Measurements from ENCODE around the gene PROK1.
A peak's percentile ranks its signal among the peaks of the same experiment; 100 is the strongest.
"Not testable (repeated sequence)": the region's sequence is repeated elsewhere in the genome, so short reads cannot be mapped to it uniquely, and the experiment has no call there.

The PROK1 gene, protein sequence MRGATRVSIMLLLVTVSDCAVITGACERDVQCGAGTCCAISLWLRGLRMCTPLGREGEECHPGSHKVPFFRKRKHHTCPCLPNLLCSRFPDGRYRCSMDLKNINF

DNA sequence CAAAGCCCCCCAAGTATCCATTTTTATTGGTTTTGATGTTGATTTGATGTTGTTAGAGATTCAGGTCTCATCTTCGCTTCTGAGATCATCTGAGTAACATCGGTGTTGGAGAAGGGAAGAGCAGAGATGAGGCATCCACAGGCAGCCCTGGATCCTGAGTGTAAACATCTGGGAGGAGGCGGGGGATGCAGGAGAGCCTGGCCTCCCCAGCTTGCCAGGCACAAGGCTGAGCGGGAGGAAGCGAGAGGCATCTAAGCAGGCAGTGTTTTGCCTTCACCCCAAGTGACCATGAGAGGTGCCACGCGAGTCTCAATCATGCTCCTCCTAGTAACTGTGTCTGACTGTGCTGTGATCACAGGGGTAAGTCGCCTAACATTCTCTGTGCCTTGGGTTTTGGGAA is at the start of gene PROK1:
Gene PROK1 (plus strand): TSS at position 221 of the 400 bp plus-strand sequence. CDS start 68 bp downstream, at position 289.
- DNase-seq = no peak

DNA sequence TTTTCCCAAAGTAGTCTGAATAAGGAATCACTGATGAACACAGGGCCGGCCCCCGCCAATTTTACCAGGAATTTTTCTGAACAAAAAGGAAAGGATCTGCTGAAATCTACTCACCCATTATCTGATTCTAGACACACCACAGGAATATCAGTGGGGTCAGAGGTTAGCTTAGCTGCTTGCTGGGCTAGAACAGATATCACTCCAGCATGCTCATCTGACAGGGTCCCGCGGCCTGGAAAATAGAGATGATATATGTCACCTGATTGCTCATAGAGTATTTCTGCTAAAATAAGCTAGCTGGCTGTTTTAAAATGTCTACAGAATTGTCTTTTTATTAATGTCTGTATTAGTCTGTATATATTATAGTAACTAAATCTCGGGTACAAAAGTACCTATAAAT is 47.1 kb upstream of the PROK1 start:
- no peak for DNase-seq

DNA sequence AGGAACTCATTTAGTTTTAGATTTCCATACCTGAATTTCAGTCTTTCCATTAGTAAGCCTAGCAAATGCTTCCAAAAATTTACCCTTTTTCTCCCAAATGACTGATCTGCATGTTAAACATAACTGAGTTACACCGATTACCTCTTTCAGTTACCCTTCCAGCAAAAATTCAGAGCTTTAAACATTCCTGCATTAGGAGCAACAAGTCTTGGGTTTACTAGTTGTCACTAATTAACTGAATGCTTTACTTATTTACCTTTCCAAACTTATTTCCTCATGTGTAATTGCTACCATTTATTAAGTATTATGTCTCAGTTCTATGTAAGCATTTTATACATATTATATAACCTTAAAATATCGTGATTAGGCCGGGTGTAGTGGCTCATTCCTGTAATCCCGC is 46.5 kb upstream of the PROK1 start:
- DNase-seq = no peak

DNA sequence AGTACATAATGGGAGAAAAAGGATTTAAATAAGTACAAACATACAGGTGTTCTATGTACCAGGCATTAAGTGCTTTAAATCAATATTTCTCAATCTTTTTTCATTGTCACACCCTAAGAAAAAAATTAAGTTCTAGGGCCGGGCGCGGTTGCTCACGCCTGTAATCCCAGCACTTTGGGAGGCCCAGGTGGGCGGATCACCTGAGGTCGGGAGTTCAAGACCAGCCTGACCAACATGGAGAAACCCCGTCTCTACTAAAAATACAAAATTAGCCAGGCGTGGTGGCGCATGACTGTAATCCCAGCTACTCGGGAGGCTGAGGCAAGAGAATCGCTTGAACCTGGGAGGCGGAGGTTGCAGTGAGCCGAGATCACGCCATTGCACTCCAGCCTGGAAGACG is 44.5 kb upstream of the PROK1 start:
- not testable (repeated sequence) for DNase-seq

DNA sequence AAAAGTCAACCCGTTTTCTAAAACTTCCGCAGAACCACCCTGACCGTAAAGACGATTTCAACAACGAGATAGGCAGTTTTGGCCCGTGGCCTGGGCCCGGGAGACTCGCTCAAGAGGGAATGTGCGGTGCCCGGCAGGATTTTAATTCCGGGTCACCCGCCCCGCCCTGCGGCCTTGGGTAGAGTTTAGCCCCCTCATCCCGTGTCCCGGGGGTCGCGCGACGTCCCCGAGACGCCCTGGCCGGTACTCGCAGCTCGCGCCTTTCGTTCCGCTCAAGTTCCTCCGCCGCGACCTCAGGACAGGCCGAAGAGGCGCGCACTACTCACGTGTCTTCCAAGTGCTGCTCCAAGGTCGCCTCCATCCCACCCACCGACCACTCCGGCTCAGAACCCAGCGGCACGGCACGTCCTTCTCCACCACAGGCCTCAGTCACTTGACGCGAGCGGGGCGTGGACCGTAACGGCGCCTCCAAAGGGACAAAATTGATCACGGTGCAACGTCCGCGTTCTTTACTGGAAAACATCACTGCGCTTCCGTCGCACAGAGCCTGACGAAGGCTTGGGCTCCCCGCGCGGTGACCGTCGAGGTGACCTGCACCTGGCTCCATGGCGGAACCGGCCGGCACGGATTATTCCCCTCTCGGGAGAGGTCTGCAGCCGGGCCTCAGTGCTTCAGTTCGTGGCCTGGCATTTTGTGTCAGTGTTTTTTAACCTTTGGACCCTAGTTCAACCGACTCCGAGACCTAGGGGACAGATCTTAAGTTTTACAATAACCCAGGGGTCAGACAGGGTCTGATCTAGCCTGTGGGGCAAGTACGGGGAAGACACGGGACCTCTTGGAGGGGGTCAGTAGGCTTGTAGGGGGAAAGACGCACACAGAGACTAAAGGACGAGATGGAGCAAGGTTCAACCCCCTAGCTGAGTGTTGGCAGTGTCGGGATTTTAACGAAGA is 43.4 kb upstream of the PROK1 start, which contains the start of gene LAMTOR5:
Gene LAMTOR5 (minus strand): TSS at position 435 of the 951 bp plus-strand sequence. CDS start 74 bp downstream, at position 361.
- DNase-seq = peak; percentile 29

DNA sequence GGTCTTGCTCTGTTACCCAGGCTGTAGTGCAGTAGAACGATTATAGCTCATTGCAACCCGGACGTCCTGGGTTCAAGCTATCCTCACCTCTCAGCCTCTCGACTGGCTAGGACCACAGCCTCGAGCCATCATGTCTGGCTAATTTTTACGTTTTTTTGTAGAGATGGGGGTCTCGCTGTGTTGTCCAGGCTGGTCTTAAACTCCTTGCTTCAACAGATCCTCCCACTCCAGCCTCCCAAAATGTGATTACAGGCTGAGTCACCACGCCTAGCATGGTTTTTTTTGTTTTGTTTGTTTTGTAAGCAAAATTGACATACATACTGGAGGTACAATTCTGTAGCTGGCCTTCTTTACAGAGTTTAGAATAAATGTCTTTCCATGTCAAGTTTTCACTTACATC is 42.5 kb upstream of the PROK1 start:
- no peak for DNase-seq

DNA sequence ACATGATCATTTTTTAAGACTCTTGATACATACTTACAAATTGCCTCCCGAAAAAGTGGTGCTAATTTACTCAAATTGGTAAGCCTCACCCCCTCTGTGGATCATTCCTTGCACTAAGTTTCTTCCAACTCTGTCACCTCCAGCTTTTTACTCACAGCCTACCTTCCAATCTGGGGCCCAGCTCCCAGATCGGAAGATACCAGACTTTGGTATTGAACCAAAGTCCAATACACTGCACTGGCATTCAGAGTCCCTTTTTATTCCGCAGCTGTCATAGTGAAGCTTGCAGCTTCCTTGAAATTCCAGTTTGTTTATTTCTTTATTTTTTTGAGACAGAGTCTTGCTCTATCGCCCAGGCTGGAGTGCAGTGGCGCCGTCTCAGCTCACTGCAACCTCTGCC is 41.6 kb upstream of the PROK1 start:
- no peak for DNase-seq

DNA sequence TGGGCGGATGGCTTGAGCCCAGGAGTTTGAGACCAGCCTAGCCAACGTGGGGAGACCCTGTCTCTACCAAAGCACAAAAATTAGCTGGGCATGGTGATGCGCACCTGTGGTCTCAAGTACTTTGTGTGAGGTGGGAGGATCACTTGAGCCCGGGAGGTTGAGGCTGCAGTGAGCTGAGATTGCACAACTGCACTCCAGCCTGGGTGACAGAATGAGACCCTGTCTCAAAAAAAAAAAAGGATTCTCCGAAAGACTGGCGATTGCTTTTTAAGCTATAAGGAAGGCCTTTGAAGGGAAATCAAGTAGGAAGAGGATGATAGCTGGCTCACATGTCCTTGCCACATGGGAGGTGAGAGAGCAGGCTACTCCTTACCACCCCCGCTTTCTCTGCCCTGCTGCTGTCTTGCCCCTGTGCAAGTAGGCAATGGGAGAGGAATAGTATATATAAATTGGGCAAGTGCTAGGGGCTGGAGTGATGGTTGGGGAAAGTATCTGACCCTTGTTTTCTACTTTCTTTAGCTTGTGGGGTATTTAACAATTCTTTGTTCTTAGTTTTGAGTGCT is 39.7 kb upstream of the PROK1 start:
- no peak for DNase-seq

DNA sequence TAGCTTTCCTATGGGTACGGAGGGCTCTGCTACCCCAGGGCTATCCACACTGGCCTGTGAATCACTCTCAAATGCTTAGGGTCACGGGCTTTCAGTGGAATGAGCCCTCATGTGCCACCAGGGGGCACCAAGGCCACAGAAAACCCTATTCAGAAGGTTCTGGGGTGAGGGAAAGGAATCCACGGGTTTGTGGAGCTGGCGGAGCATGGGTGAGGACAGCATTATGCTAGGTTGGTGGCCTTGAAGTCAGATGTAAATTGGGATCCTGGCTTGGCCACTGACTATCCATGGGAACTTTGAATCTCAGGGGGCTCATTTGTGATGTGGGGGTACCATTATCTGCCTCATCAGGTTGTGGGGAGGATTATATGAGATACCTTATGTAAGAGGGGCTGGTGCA is 38.4 kb upstream of the PROK1 start:
- no peak for DNase-seq

DNA sequence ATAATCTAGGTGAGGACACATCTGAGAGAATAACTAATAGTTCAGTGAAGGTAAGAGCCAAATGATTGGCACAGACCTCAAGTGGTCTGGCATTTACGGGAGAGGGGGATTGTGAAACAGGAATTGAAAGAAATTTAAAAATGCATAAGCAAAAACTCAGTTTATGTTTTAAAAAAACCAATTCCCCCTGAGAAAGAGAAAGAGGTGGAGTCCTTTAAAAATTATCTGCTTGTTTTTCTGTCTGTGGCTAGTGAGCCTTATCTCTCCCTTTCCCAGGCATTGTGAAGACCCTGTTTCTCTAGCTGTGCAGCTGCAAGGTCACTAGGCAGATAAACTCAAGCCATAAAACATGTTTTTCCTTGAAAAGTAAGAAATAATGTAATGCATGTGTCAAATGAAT is 37.9 kb upstream of the PROK1 start:
- DNase-seq = not testable (repeated sequence)

DNA sequence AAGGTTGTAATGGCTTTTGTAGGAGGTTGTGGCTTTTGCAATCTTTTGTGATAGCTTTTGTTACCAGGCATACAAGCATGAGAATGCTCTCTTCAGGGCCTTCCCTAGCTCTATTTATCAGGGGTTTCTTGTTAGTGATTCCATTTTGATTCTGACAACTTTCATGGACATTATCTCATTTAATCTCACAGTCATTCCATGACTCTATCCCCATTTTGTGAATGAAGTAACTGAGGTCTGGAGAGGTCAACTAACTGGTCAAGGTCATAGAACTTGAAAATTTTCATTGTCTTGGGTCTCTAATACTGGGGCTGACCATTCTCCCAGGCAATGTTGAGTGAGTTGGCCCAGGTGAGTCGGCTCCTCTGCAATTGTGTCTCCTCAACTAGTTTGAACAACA is 32.2 kb upstream of the PROK1 start:
- DNase-seq = no peak

DNA sequence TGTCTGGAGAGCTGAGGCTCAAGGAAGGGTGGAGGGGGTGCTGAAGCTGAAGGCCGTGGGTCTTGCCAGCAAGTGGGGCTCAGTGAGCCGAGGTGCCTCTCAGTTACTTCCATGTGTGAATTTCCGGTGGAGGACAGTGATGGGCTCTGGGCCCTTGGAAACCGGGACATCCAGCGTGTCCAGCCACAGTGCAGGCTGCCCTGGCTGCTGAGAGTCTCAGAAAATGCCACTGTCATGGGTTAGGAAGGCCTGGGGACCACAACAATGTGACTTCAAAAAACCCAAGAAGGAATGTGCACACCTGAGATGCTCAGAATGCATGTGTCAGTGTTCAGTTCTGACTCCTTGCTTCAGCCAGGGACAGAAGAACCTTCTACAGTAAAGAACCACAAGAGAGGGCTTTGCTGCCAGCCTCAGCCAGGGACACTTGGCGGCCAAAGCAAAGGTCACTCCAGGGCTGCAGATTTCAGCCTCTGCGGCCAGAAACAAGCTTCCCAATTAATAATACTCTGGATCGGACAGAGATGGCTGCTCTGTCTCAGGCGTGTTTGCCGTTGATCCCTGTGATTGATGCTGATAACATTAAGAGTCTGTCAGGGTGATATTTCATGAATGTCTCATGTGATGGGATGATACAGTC is 30.8 kb upstream of the PROK1 start:
- no peak for DNase-seq

DNA sequence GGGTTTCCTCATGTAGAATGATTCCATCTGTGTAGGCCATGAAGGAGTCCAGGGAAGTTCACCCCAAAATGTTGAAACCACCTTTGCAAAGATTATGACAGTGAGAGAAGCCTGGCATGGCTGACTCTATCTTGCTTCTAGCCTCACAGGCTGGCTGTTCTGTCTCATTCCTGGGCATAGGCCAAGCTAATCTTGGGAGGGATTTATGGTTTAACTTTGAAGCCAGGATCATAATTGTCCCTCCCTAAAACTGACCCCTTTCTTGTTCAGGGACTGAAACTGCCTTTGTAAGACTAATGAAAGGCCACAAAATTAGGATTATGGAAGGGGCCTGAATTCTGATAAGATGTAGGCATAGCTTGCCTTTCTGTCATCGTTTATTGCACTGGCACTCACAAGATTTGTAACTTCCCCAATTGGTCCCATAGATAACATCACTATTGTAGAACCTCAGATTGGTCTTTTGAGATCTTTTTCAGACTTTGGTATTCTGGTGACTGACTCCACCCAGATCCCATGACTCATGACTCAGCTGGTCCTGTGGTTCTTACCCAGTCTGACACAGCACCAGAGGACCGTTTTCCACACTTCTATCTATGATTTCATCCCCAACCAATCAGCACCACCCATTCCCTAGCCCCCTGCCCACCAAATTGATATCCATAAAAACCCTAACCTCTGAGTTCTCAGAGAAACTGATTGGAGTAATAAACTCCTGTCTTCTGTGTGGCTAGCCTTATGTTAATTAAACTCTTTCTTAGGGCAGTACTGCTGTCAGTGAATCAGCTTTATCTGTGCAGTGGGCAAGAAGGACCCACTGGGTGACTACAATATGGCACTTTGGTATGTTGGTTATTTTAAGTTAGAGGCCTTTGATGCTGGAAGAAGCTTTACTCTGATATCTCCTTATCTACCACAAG is 29.8 kb upstream of the PROK1 start:
- DNase-seq = no peak

DNA sequence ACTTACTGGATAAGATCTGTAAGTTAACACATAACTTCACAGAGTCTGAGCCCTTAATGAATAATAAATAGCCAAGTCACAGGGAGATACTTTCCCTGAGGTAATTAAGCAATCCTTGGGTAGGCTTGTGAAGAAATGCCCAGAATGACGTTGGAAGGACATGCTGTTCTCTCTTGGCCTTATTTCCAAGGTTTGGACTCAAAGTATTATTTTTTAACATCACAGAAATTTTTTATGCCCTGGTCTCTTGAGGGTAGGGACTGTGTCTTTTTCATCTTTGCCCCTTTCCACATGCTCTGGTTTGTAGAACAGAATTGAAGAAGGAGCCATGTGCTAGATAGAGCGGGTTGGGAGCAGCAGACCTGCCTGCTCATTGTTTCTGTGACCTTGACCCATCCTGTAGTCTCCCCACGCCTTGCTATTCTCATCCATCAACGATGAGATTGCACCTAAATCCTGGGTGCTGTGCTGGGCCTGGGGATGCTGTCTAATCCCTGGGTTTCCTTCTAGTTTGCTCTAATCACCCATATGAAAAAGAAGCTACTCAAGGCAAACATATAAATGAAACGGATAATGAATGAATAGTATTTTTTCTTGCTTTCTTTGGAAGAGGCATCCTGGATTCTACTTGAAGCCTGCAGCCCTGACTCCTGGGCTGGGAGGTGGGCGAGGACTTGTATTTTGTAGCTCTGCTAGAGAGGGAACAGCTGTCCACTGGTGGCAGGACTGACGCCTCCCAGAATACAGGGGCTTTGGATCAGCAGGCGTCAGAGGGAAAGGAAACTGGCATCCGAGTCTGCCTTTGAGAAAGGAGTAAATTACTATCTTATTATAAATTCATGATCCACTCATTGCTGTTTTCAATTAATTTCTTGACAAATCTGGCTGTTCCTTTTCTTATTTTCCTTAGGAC is 26.0 kb upstream of the PROK1 start:
- DNase-seq = no peak

DNA sequence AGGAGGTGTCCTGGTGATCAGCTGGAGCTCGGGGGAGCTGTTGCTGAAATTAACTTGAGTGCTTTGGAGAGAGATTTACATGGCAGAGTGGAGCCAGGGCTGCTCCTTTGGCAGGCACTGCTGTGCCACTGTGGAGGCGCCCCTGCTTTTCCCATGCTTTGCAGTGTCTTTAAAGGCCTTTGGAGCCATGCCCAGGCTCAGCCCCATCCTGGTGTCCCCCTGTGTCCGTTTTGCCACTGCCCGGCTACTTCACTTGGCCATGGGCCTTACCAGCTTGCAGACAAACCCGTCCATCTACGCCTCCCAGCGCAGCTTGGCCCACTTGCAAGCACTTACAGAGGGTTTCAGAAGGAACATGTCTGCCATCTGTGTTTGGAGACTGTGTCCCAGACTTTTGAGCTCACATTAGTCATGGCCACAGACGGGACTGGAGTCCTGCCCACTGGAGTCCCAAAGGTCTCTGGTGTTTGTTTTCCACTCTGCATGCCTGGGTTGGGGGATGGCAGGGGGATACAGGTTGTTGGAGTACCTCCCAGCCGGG is 25.3 kb upstream of the PROK1 start:
- DNase-seq = no peak

DNA sequence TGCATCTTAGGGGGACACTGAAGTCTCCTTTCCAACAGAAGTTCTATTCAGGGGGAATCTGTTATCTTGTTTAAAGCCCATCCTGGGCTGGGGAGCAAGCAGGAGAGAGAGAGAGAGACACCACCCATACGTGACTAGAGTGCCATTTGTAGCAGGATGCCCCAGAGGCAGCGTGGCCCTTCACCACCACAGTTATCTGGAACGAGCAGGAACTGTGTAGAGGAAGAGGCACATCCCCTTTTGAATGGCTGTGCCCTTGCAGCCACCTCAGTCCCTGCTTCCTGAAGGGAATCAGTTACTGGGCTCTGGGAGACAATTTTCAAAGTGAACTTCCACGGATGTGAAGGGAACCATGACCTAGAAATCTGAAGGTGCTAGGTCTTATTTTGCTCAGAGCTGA is 24.1 kb upstream of the PROK1 start:
- DNase-seq = no peak

DNA sequence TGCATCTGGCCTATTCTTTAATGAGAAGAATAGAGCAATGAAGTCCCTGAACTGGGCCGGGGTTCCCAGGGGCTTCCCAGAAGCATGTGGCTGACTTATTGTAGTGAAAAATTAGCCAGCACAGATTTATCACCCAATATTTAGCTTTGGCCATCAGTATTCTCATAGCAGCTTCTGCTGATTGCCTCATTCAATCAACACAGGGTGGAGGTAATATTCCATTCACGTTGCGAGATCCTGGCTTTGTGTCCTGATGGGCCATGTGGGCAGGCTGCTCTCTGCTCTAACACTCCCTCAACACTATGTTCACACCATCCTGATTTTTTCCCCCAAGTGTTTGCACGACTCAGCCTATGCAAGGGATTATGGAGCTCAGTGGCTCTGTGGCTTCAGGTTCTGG is 22.0 kb upstream of the PROK1 start:
- no peak for DNase-seq

DNA sequence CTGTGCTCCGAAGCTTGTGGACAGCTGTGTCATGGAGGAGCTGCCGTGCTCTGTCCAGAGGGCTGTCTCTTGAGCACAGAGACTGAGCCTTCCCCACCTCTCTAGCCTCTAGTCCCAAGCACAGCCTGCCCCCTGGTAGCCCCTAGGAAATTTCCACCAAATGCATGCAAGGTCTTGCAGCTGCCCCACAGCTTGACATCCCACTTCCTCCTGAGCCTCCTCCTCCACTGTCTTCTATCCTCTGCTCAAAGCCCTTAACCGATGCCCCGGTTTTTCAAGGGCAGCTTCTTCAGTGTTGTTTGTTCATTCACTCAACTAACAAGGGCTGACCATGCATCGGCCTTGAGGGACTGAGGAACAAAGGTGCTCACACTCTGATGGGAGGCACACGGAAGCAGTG is 20.6 kb upstream of the PROK1 start:
- DNase-seq = no peak

DNA sequence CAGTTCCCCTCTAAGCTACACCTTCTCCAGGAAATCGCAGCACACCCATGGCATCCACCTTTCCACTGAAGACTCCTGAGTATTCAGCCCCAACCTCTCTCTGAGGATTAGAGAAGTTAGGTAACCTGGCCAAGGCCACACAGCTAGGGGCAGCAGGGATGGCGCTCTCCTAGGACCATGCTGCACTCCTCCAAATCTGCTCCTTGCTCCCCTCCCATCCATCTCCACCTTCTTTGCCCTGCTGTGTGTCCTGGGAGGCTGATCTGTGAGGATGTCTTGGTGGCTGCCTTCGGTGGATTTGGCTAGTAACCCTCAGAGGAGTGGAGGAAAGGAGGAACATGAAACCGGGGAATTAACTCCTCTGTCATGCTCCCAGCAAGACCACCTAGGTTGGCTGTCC is 20.0 kb upstream of the PROK1 start:
- no peak for DNase-seq

DNA sequence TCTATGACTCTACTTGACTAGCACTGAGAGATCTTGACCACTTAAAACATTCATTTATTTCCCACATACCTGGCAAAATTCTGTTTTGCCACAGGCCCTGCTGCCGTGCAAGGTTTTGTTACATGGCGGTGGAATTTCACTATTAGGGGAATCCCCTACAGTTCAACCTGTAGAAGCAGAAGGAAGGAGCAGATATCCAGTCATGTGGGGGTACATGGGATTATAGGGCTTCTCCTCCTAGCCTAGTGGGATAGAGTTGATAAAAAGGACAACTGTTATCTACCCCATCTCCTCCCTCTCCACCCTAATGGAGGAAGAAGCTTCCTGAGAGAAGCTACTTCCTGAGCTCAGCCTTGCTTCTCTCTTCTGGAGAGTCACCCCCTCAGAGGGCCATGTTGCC is 17.7 kb upstream of the PROK1 start:
- no peak for DNase-seq

DNA sequence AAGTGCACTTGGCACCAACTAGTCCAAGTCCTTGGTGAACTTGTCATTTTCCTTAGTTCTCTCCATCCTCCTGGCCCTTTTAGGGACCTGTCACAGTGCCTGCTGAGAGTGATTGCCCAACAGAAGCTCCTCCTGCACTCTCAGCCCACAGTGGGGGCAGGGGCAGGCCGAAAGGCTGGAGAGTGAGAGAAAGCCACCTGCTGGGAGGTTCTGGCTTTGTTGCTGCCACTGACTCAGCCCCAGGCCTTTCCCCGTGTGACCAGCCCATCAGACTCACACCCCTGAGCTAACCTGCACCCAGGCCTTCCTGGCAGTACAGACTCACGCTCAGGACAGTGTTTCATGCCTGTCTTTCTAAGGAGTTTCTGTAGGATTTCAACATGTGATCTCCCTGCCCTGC is 17.1 kb upstream of the PROK1 start:
- DNase-seq = no peak
